MCF 10A (cell line): ENCODE results near the gene DHCR24. TPM values are rescaled to one million over a fixed set of nuclear protein-coding genes. Genes with fewer than 3 reads are reported as not detected.

Experiments
- BruUV-seq: library from RNA; stranded (reverse); fragments of 400-500 nt; replicated peaks from 2 replicates; lab custom pipeline; 2021; lab: Mats Ljungman, UMichigan
- CTCF ChIA-PET: fragments of 300-600 bp; sonication (Branson Sonifier 250); formaldehyde crosslinking; extraction: SDS; loops from one replicate; lab custom pipeline; 2021; ENCODE audit warnings: antibody characterized with exemption, inconsistent platforms; lab: Yijun Ruan, JAX
- POLR2A ChIA-PET: fragments of 300-600, 350-650 bp; sonication (Branson Sonifier 250); formaldehyde crosslinking; extraction: SDS; loops from one replicate; lab custom pipeline; 2020; ENCODE audit warnings: antibody characterized with exemption, inconsistent platforms; lab: Yijun Ruan, JAX
- DNase-seq: peaks from one replicate; pipeline ENCODE4 v3.0.0-alpha.2; 2018; ENCODE audit not compliant: unreplicated experiment
- H3K27ac Mint-ChIP-seq: one replicate; pipeline ENCODE4 v1.8.0; 2022; ENCODE audit warnings: mild to moderate bottlenecking, low read depth, mixed read lengths; ENCODE audit not compliant: unreplicated experiment
- H3K27me3 Mint-ChIP-seq: one replicate; pipeline ENCODE4 v1.8.0; 2022; ENCODE audit warnings: mixed read lengths; ENCODE audit not compliant: insufficient read depth, unreplicated experiment
- H3K36me3 Mint-ChIP-seq: one replicate; pipeline ENCODE4 v1.8.0; 2022; ENCODE audit warnings: mild to moderate bottlenecking, moderate library complexity, mixed read lengths; ENCODE audit not compliant: insufficient read depth, unreplicated experiment
- H3K4me1 Mint-ChIP-seq: one replicate; pipeline ENCODE4 v1.8.0; 2022; ENCODE audit warnings: mixed read lengths; ENCODE audit not compliant: insufficient read depth, unreplicated experiment
- H3K4me3 Mint-ChIP-seq: one replicate; pipeline ENCODE4 v1.8.0; 2022; ENCODE audit warnings: mild to moderate bottlenecking, moderate library complexity, mixed read lengths; ENCODE audit not compliant: unreplicated experiment
- H3K9me3 Mint-ChIP-seq: one replicate; pipeline ENCODE4 v1.8.0; 2022; ENCODE audit warnings: mixed read lengths; ENCODE audit not compliant: unreplicated experiment
- intact Hi-C: fragments of 100-400 bp; cut with micrococcal nuclease; formaldehyde crosslinking; loops from 2 replicates; pipeline ENCODE4 v1.14.1; 2022
- total RNA-seq: library from RNA; stranded (reverse); gene quantifications from 2 replicates; pipeline ENCODE4 v1.2.3, GENCODE V29; 2022
- TF ChIP-seq, protein P1 (sequence below): fragments of 200-600 bp; IDR thresholded peaks from one replicate; pipeline ENCODE4 v1.8.0; 2022; ENCODE audit warnings: antibody characterized with exemption, mild to moderate bottlenecking; ENCODE audit not compliant: unreplicated experiment

The DHCR24 gene
- total RNA-seq, 1 experiment from 2014 or later = 135 TPM

DNA sequence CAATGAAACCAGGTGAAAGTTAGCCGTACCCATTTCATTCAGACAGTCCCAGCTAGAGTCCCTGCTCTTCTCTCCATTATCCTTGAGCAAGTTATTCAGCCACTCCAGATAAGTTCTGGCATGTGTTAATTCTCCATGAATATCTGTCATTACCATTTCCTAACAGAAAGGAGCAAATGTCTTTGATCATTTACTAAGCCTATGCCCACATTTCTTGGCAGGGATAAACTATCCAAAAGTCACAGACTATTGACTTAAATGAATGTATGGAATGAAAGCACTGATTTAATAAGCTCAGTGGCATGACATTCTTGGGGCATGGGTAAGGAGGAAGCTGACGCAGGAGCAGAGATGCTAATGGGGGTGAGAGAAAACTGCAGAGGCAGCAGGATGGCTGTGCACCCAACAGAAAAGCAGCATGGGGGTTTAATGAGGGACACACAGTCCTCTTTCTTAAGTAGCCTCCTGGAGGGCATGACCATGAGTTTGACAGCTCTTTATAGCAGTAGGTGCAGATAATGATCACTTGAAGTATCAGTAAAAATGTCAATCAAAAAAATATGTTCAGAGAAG lies 17.6 kb upstream of the DHCR24 start:
- Mint-ChIP-seq H3K9me3 (no peaks in the 10 kb centered on the region), H3K36me3 (no peaks in the 10 kb centered on the region), H3K4me1 (peaks cover 7% of the 10 kb centered on the region), H3K4me3 (no peak overlapping the region), H3K27me3 (no peaks in the 10 kb centered on the region), H3K27ac (no peak overlapping the region)
- DNase-seq = peak; percentile 35
- no TSS peak for BruUV-seq
- TF ChIP-seq, protein P1, sequence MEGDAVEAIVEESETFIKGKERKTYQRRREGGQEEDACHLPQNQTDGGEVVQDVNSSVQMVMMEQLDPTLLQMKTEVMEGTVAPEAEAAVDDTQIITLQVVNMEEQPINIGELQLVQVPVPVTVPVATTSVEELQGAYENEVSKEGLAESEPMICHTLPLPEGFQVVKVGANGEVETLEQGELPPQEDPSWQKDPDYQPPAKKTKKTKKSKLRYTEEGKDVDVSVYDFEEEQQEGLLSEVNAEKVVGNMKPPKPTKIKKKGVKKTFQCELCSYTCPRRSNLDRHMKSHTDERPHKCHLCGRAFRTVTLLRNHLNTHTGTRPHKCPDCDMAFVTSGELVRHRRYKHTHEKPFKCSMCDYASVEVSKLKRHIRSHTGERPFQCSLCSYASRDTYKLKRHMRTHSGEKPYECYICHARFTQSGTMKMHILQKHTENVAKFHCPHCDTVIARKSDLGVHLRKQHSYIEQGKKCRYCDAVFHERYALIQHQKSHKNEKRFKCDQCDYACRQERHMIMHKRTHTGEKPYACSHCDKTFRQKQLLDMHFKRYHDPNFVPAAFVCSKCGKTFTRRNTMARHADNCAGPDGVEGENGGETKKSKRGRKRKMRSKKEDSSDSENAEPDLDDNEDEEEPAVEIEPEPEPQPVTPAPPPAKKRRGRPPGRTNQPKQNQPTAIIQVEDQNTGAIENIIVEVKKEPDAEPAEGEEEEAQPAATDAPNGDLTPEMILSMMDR = no peak
- intact Hi-C loops = no loop called here
- CTCF ChIA-PET = interaction anchor here (0.5 to 3.0 kb wide), 5 partner anchors 18 to 1491 kb away, joined by 3 to 15 read pairs (median 3); no protein-coding TSS in a partner anchor
- POLR2A ChIA-PET = interaction anchor here (0.6 to 4.0 kb wide), 4 partner anchors 15 to 25 kb away, joined by 3 to 41 read pairs (median 4); partner anchors contain the start of gene DHCR24

DNA sequence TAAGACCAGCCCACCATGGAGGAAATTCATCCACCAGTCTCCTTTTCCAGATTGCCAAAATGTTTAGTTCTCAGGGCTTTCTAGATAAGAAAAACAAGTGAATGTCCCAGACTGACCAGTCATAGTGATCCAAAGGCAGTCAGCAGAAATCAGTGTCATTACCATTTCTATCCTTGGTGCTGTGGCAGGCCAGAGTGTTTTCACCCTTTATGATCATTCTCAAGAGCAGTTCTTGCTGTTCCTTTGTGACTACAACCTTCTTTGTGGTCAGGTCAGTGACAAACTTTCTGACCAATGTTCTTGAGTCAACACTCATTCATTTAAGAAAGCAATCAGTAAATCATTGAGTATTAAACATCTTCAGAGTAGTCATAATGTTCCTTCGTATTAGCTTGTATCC lies 7.3 kb upstream of the DHCR24 start:
- TF ChIP-seq, protein P1 = no peak
- POLR2A ChIA-PET = interaction anchor here (1.2 kb wide), 1 partner anchor 40 kb away, joined by 3 read pairs; no protein-coding TSS in a partner anchor
- H3K27ac Mint-ChIP-seq = no peak overlapping the region
- no peak overlapping the region for H3K4me3 Mint-ChIP-seq
- no peaks in the 10 kb centered on the region for H3K27me3 Mint-ChIP-seq
- intact Hi-C loops = no loop called here
- DNase-seq = no peak
- CTCF ChIA-PET = interaction anchor here (0.7 kb wide), 1 partner anchor 1049 kb away, joined by 3 read pairs; no protein-coding TSS in a partner anchor
- no peaks in the 10 kb centered on the region for H3K9me3 Mint-ChIP-seq
- no peaks in the 10 kb centered on the region for H3K36me3 Mint-ChIP-seq
- H3K4me1 Mint-ChIP-seq = no peaks in the 10 kb centered on the region
- BruUV-seq = no TSS peak

DNA sequence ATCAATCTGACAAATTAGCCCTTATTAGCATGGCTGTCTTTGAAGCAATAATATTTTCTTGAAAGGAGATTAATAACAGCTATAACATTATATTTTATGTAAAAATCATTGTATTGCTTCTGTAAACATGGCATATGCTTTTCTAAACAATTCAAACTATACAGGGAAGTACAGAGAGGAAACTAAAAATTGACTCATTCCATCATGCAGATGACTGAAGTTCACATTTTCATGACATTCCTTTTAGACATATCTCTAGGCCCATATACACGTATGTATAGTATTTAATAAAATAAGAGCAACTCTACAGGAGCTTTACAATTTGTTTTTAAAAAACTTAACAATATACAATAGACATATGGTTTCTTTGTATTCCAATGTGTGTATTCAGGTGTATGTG lies 5.6 kb upstream of the DHCR24 start:
- Mint-ChIP-seq H3K9me3 (no peaks in the 10 kb centered on the region), H3K27me3 (no peaks in the 10 kb centered on the region), H3K27ac (no peak overlapping the region), H3K36me3 (peaks cover 6% of the 10 kb centered on the region), H3K4me3 (no peak overlapping the region), H3K4me1 (peaks cover 8% of the 10 kb centered on the region)
- TF ChIP-seq, protein P1 = no peak
- ChIA-PET POLR2A (interaction anchor here (0.9 kb wide), 1 partner anchor 30 kb away, joined by 3 read pairs; no protein-coding TSS in a partner anchor), CTCF (interaction anchor here (0.8 to 1.4 kb wide), 4 partner anchors 27 to 104 kb away, joined by 3 to 6 read pairs (median 4); no protein-coding TSS in a partner anchor)
- intact Hi-C loops = no loop called here
- BruUV-seq = no TSS peak
- no peak for DNase-seq

DNA sequence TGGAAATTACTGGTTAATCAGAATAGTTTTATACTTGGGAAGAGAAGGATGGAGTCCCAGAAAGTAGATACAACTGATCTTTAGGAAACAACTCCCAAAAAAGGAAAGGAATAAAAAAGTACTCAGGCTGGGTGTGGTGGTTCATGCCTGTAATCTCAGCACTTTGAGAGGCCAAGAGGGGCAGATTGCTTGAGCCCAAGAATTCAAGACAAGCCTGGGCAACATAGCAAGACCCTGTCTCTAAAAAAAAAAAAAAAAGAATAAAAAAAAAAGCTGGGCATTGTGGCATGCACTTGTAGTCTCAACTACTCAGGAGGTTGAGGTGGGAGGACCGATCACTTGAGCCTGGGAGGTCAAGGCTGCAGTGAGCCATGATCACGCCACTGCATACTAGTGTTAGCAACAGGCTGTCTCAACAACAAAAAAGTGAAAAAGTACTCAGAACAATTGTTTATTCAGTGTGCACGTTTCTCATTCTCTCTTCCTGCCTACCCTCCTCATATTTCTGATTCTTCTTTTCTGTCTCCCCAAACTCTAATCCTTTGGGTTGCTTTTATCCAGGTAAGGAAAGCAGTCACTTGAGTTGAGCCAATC lies 2.2 kb upstream of the DHCR24 start:
- peaks cover 6% of the 10 kb centered on the region for H3K36me3 Mint-ChIP-seq
- H3K9me3 Mint-ChIP-seq = no peaks in the 10 kb centered on the region
- DNase-seq = no peak
- intact Hi-C loops = no loop called here
- H3K4me3 Mint-ChIP-seq = no peak overlapping the region
- no peaks in the 10 kb centered on the region for H3K27me3 Mint-ChIP-seq
- TF ChIP-seq, protein P1 = no peak
- BruUV-seq = no TSS peak
- H3K27ac Mint-ChIP-seq = no peak overlapping the region
- POLR2A ChIA-PET = interaction anchor here (0.6 to 5.7 kb wide), 8 partner anchors 8 to 1016 kb away, joined by 3 to 65 read pairs (median 32); no protein-coding TSS in a partner anchor
- H3K4me1 Mint-ChIP-seq = peaks cover 27% of the 10 kb centered on the region
- CTCF ChIA-PET = interaction anchor here (0.7 to 2.7 kb wide), 6 partner anchors 8 to 133 kb away, joined by 3 to 9 read pairs (median 4); partner anchors contain the start of gene TTC22
